IgD-negative memory B cell (primary cell): ENCODE results near the gene SLC22A14. TPM values are rescaled to one million over a fixed set of nuclear protein-coding genes. Genes with fewer than 3 reads are reported as not detected.

Experiments
- H3K27ac Mint-ChIP-seq, 3 donors: one replicate each; pipeline ENCODE4 v1.8.0; 2020 to 2022; ENCODE audit warnings: mild to moderate bottlenecking in 3 of 3, mixed read lengths in 3 of 3, moderate library complexity in 1 of 3
- H3K27me3 Mint-ChIP-seq: one replicate; pipeline ENCODE4 v1.8.0; 2021; ENCODE audit warnings: mixed read lengths
- H3K36me3 Mint-ChIP-seq: one replicate; pipeline ENCODE4 v1.8.0; 2020; ENCODE audit warnings: mild to moderate bottlenecking, mixed read lengths
- H3K4me1 Mint-ChIP-seq, 3 donors: one replicate each; pipeline ENCODE4 v1.8.0; 2020 to 2022; ENCODE audit warnings: mixed read lengths in 3 of 3, mild to moderate bottlenecking in 1 of 3
- H3K4me3 Mint-ChIP-seq, 4 donors: one replicate each; pipeline ENCODE4 v1.8.0; 2020 to 2022; ENCODE audit warnings: mild to moderate bottlenecking in 4 of 4, mixed read lengths in 4 of 4, moderate library complexity in 3 of 4
- H3K9me3 Mint-ChIP-seq, 3 donors: one replicate each; pipeline ENCODE4 v1.8.0; 2020 to 2021; ENCODE audit warnings: mixed read lengths in 3 of 3, mild to moderate bottlenecking in 1 of 3
- polyA plus RNA-seq: library from polyadenylated mRNA; unstranded; fragments of 300-500 nt; fragmentation: Illumina TruSeq; gene quantifications from one replicate; pipeline ENCODE4 v1.2.3, GENCODE V29; 2021

SLC22A14 gene
- polyA plus RNA-seq, 1 donor from 2014 or later: not detected

- no peak overlapping the region for H3K27ac Mint-ChIP-seq
- peaks cover 0 to 1% (median 0%) of the 10 kb centered on the region in 3 donors for H3K4me1 Mint-ChIP-seq
- no peaks in the 10 kb centered on the region for H3K36me3 Mint-ChIP-seq
- peaks cover 2% of the 10 kb centered on the region for H3K27me3 Mint-ChIP-seq
- no peaks in the 10 kb centered on the region for H3K9me3 Mint-ChIP-seq
- H3K4me3 Mint-ChIP-seq: no peak overlapping the region
Measured at GRCh38 chr3:38334142-38335055, 52.3 kb downstream of the SLC22A14 start.

GRCh38 chr3:38335263-38335662 lies 53.2 kb downstream of the SLC22A14 start:
- no peak overlapping the region for H3K27ac Mint-ChIP-seq
- H3K27me3 Mint-ChIP-seq: peaks cover 2% of the 10 kb centered on the region
- no peaks in the 10 kb centered on the region for H3K36me3 Mint-ChIP-seq
- H3K4me3 Mint-ChIP-seq: no peak overlapping the region
- no peaks in the 10 kb centered on the region for H3K9me3 Mint-ChIP-seq
- H3K4me1 Mint-ChIP-seq: peaks cover 0 to 1% (median 0%) of the 10 kb centered on the region in 3 donors

- Mint-ChIP-seq H3K4me1 (no peaks in the 10 kb centered on the region), H3K9me3 (no peaks in the 10 kb centered on the region), H3K27ac (no peak overlapping the region), H3K36me3 (no peaks in the 10 kb centered on the region), H3K4me3 (no peak overlapping the region), H3K27me3 (peaks cover 2% of the 10 kb centered on the region)
Measured at GRCh38 chr3:38337703-38338102, 55.6 kb downstream of the SLC22A14 start.

- Mint-ChIP-seq H3K9me3 (no peaks in the 10 kb centered on the region), H3K27me3 (no peaks in the 10 kb centered on the region), H3K27ac (no peak overlapping the region), H3K4me1 (peaks cover 0 to 3% (median 1%) of the 10 kb centered on the region in 3 donors), H3K36me3 (no peaks in the 10 kb centered on the region), H3K4me3 (no peak overlapping the region)
Measured at GRCh38 chr3:38343797-38344594, 61.9 kb downstream of the SLC22A14 start.

- Mint-ChIP-seq H3K9me3 (no peaks in the 10 kb centered on the region), H3K4me1 (peaks cover 0 to 3% (median 1%) of the 10 kb centered on the region in 3 donors), H3K27me3 (no peaks in the 10 kb centered on the region), H3K4me3 (peak overlapping the region; percentile 47 to 88 (median 84)), H3K36me3 (no peaks in the 10 kb centered on the region), H3K27ac (peak overlapping the region in 1 of 3 donors; percentile 32)
Measured at GRCh38 chr3:38345879-38346586, 63.9 kb downstream of the SLC22A14 start.

- Mint-ChIP-seq H3K9me3 (no peaks in the 10 kb centered on the region), H3K4me1 (peaks cover 0 to 3% (median 1%) of the 10 kb centered on the region in 3 donors), H3K27me3 (no peaks in the 10 kb centered on the region), H3K27ac (peak within 1 kb of the TSS in 1 of 3 donors; percentile 32), H3K36me3 (no peaks in the 10 kb centered on the region), H3K4me3 (peak within 1 kb of the TSS; percentile 47 to 88 (median 84))
Measured at GRCh38 chr3:38346587-38347410, 64.7 kb downstream of the SLC22A14 start, which contains the start of gene XYLB. Gene XYLB (plus strand): TSS chr3:38346785. CDS start chr3:38346869, 84 bp downstream.

- H3K27ac Mint-ChIP-seq: no peak overlapping the region
- no peaks in the 10 kb centered on the region for H3K36me3 Mint-ChIP-seq
- no peaks in the 10 kb centered on the region for H3K27me3 Mint-ChIP-seq
- H3K9me3 Mint-ChIP-seq: no peaks in the 10 kb centered on the region
- H3K4me1 Mint-ChIP-seq: peaks cover 0 to 3% (median 1%) of the 10 kb centered on the region in 3 donors
- H3K4me3 Mint-ChIP-seq: peak overlapping the region; percentile 27 to 84 (median 77)
Measured at GRCh38 chr3:38347421-38348200, 65.5 kb downstream of the SLC22A14 start.

GRCh38 chr3:38348903-38349302 lies 66.8 kb downstream of the SLC22A14 start:
- no peak overlapping the region for H3K27ac Mint-ChIP-seq
- no peak overlapping the region for H3K4me3 Mint-ChIP-seq
- no peaks in the 10 kb centered on the region for H3K9me3 Mint-ChIP-seq
- no peaks in the 10 kb centered on the region for H3K36me3 Mint-ChIP-seq
- peaks cover 0 to 3% (median 1%) of the 10 kb centered on the region in 3 donors for H3K4me1 Mint-ChIP-seq
- no peaks in the 10 kb centered on the region for H3K27me3 Mint-ChIP-seq

GRCh38 chr3:38349684-38350359 lies 67.7 kb downstream of the SLC22A14 start:
- Mint-ChIP-seq H3K4me1 (peaks cover 0 to 3% (median 1%) of the 10 kb centered on the region in 3 donors), H3K4me3 (no peak overlapping the region), H3K9me3 (no peaks in the 10 kb centered on the region), H3K27ac (no peak overlapping the region), H3K36me3 (no peaks in the 10 kb centered on the region), H3K27me3 (no peaks in the 10 kb centered on the region)

- Mint-ChIP-seq H3K36me3 (no peaks in the 10 kb centered on the region), H3K27ac (no peak overlapping the region), H3K4me1 (no peaks in the 10 kb centered on the region), H3K4me3 (no peak overlapping the region), H3K27me3 (no peaks in the 10 kb centered on the region), H3K9me3 (no peaks in the 10 kb centered on the region)
Measured at GRCh38 chr3:38353151-38353550, 71.1 kb downstream of the SLC22A14 start.

- H3K36me3 Mint-ChIP-seq: peaks cover 2% of the 10 kb centered on the region
- no peaks in the 10 kb centered on the region for H3K9me3 Mint-ChIP-seq
- H3K27ac Mint-ChIP-seq: no peak overlapping the region
- no peaks in the 10 kb centered on the region for H3K4me1 Mint-ChIP-seq
- no peaks in the 10 kb centered on the region for H3K27me3 Mint-ChIP-seq
- H3K4me3 Mint-ChIP-seq: no peak overlapping the region
Measured at GRCh38 chr3:38354588-38355330, 72.7 kb downstream of the SLC22A14 start.

GRCh38 chr3:38359038-38359437 lies 76.9 kb downstream of the SLC22A14 start:
- Mint-ChIP-seq H3K27me3 (no peaks in the 10 kb centered on the region), H3K4me1 (no peaks in the 10 kb centered on the region), H3K9me3 (no peaks in the 10 kb centered on the region)

More at GRCh38 chr3:38359038-38359437, 76.9 kb downstream of the SLC22A14 start:
- Mint-ChIP-seq H3K4me3 (no peak overlapping the region), H3K27ac (no peak overlapping the region), H3K36me3 (peaks cover 2% of the 10 kb centered on the region)
